Measurements from ENCODE around the gene CDK2. TPM values are rescaled to one million over a fixed set of nuclear protein-coding genes. Genes with fewer than 3 reads are reported as not detected.

Gene CDK2
- total and polyA plus RNA-seq, 9 of the 15 experiments (the other 6 are each of a cell fraction or from before 2014, with no cell fraction given), result 17.4 to 213 (median 109) TPM

DNA sequence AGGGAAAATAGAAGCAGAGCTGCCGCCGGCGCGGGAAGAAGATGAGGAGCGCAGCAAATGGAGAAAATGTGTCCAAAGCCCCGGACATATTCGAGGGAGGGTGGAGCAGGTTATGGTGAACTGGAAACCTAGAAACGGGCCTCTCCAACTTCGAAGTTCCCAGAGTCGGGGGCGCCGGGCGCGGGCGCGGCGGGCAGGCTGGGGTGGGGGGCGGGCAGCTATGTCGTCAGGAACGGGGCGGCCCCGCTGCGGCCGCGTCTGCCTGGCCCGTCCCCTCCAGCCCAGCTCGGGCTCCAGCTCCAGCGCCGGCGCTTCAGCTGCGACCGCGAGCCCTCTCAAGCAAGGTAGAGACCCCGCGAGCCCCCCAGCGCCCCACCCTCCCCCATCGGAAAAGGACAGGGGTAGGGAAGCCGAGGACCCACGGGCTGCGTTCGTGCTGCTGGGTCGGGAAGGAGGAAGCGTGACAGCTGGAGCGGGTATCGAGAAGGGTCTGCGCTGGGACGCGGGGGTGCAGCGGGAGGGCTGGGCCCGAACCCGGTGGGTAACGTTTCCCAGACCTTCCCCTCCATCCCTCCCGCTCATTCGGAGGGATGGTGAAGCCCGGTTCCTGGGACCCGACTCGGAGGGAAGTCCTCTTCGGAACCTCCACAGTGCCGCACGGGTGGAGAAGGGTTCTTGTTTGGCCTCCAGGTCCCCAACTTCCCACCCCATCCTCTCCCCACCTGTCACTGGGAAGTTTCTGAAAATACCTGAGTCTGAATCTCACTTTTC, 34.7 kb upstream of the CDK2 start:
- peak overlapping the region; percentile 53 to 93 for H3K9ac ChIP-seq (ENCODE audit: insufficient read depth in 1 of 2, low read depth in 2 of 2, low read length in 2 of 2)
- H2AFZ ChIP-seq (ENCODE audit: low read depth, low read length), result peak overlapping the region; percentile 92
- intact Hi-C loops (cut with micrococcal nuclease) (no loop called here), in situ Hi-C loops (cut with MboI) (no loop called here)
- no peaks in the 10 kb centered on the region for H4K20me1 ChIP-seq (replicated peaks; ENCODE audit: control insufficient read depth, insufficient read depth, low read length)
- peak overlapping the region; percentile 87 for H3K4me2 ChIP-seq (ENCODE audit: insufficient read depth, low read length)
- no peaks in the 10 kb centered on the region for H3K9me1 ChIP-seq (ENCODE audit: control insufficient read depth, insufficient read depth, low read length)
- H3K79me2 ChIP-seq (ENCODE audit: control insufficient read depth, insufficient read depth, low read length), result peaks cover 22% of the 10 kb centered on the region
- peaks cover 29% of the 10 kb centered on the region in 2 experiments; a peak in 4 of 5 replicates for H3K4me1 ChIP-seq (replicated peaks in 1 of 2; ENCODE audit: control insufficient read depth in 2 of 2, insufficient read depth in 2 of 2, low read length in 2 of 2)
- H3K4me3 ChIP-seq, result peak overlapping the region; percentile 38
- WGBS (ENCODE audit: insufficient coverage, low coverage, missing lambda C conversion rate), result 22% methylated on average over 22 of the region's 60 CpGs
- no TSS peak for BruUV-seq (replicated peaks)
- DNase-seq (ENCODE audit: extremely low read depth in 1 of 4, low spot score in 3 of 4), result peak; percentile 58 to 69 (median 68)
- H3K36me3 ChIP-seq (ENCODE audit: control insufficient read depth, insufficient read depth, low read length), result no peaks in the 10 kb centered on the region
- H3K27me3 ChIP-seq (ENCODE audit: control insufficient read depth in 2 of 2, insufficient read depth in 2 of 2, low read length in 2 of 2), result no peaks in the 10 kb centered on the region
- CTCF ChIA-PET (ENCODE audit: low intra/inter-chr PET ratio), result no interaction called here
- ATAC-seq, result peak; percentile 25
- no peak for FAIRE-seq
- POLR2A ChIA-PET, result interaction anchor here (0.7 to 2.1 kb wide), 5 partner anchors 8 to 144 kb away, joined by 3 to 18 read pairs (median 3); partner anchors contain the start of gene DNAJC14
- peak overlapping the region; percentile 44 for H3K27ac ChIP-seq (ENCODE audit: extremely low read depth, low read depth, low read length)
- no peaks in the 10 kb centered on the region for H3K9me3 ChIP-seq (replicated peaks; ENCODE audit: control insufficient read depth, insufficient read depth, low read depth, low read length)
- TF ChIP-seq HIVEP1 (CRISPR knock-in tag; IDR thresholded peaks at IDR 0.05), result no peak
- peak; percentile 45 for TF ChIP-seq CREM (IDR thresholded peaks at IDR 0.05; ENCODE audit: low read depth)
- no peak for TF ChIP-seq RFX7 (CRISPR knock-in tag; IDR thresholded peaks at IDR 0.05)
- no peak for TF ChIP-seq ATF1 (CRISPR knock-in tag; IDR thresholded peaks at IDR 0.05)
- TF ChIP-seq ATF1 (tag; IDR thresholded peaks at IDR 0.05), result 0 out of 2 replicates have a peak, but pooled peaks have one; percentile 20
- TF ChIP-seq PHF8 (IDR thresholded peaks at IDR 0.05; ENCODE audit: borderline replicate concordance, low read length), result peak; percentile 29; the same call in 1 of the 2 replicates
- peak; percentile 23; the same call in 1 of the 2 replicates for TF ChIP-seq CREB1 (IDR thresholded peaks at IDR 0.05)
- no peak for TF ChIP-seq CREB1 (CRISPR knock-in tag; IDR thresholded peaks at IDR 0.05)
- peak; percentile 32 for TF ChIP-seq SAP30 (IDR thresholded peaks at IDR 0.05; ENCODE audit: borderline replicate concordance, insufficient read depth, low read depth, low read length, poor library complexity, severe bottlenecking)
- no peak for TF ChIP-seq MEIS2 (IDR thresholded peaks at IDR 0.05; ENCODE audit: partially characterized antibody)
- TF ChIP-seq GATAD2A (IDR thresholded peaks at IDR 0.05), result 0 out of 2 replicates have a peak, but pooled peaks have one; percentile 41
- TF ChIP-seq ZBTB7A (IDR thresholded peaks at IDR 0.05; ENCODE audit: borderline replicate concordance, control insufficient read depth, low read depth, low read length), result peak; percentile 38; the same call in 1 of the 2 replicates
- 0 out of 2 replicates have a peak, but pooled peaks have one; percentile 17 for TF ChIP-seq RB1 (IDR thresholded peaks at IDR 0.05; ENCODE audit: low read depth)
- TF ChIP-seq, protein P1, sequence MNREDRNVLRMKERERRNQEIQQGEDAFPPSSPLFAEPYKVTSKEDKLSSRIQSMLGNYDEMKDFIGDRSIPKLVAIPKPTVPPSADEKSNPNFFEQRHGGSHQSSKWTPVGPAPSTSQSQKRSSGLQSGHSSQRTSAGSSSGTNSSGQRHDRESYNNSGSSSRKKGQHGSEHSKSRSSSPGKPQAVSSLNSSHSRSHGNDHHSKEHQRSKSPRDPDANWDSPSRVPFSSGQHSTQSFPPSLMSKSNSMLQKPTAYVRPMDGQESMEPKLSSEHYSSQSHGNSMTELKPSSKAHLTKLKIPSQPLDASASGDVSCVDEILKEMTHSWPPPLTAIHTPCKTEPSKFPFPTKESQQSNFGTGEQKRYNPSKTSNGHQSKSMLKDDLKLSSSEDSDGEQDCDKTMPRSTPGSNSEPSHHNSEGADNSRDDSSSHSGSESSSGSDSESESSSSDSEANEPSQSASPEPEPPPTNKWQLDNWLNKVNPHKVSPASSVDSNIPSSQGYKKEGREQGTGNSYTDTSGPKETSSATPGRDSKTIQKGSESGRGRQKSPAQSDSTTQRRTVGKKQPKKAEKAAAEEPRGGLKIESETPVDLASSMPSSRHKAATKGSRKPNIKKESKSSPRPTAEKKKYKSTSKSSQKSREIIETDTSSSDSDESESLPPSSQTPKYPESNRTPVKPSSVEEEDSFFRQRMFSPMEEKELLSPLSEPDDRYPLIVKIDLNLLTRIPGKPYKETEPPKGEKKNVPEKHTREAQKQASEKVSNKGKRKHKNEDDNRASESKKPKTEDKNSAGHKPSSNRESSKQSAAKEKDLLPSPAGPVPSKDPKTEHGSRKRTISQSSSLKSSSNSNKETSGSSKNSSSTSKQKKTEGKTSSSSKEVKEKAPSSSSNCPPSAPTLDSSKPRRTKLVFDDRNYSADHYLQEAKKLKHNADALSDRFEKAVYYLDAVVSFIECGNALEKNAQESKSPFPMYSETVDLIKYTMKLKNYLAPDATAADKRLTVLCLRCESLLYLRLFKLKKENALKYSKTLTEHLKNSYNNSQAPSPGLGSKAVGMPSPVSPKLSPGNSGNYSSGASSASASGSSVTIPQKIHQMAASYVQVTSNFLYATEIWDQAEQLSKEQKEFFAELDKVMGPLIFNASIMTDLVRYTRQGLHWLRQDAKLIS (CRISPR knock-in tag; IDR thresholded peaks at IDR 0.05), result 0 out of 2 replicates have a peak, but pooled peaks have one; percentile 23
- TF ChIP-seq POLR2G (IDR thresholded peaks at IDR 0.05; ENCODE audit: low read depth, low read length), result peak; percentile 73
- no peak for TF ChIP-seq BMI1 (IDR thresholded peaks at IDR 0.05; ENCODE audit: low read length)
- peak in 1 of 2 experiments; percentile 12; a peak in 1 of 4 replicates for TF ChIP-seq MAZ (CRISPR knock-in tag; conservative IDR thresholded peaks at IDR 0.05 in 1 of 2, IDR thresholded peaks at IDR 0.05 in 1 of 2)
